HG02840 (cell line): Measurements from ENCODE around the gene RUVBL1.

Experiments
- ATAC-seq: cut with Tn5 transposase; IDR thresholded peaks from one replicate; pipeline ENCODE4 v1.9.1; 2021; ENCODE audit warnings: mild to moderate bottlenecking, moderate library complexity, moderate number of reproducible peaks; ENCODE audit not compliant: unreplicated experiment, low FRiP score

RUVBL1 gene

GRCh38 chr3:128084675-128085021, 39.0 kb downstream of the RUVBL1 start:
- ATAC-seq, result no peak

- no peak for ATAC-seq
Measured at GRCh38 chr3:128083980-128084674, 39.5 kb downstream of the RUVBL1 start.

- ATAC-seq, result no peak
Measured at GRCh38 chr3:128083396-128083795, 40.2 kb downstream of the RUVBL1 start.

GRCh38 chr3:128082546-128082945, 41.1 kb downstream of the RUVBL1 start:
- no peak for ATAC-seq

GRCh38 chr3:128081846-128082245, 41.8 kb downstream of the RUVBL1 start:
- no peak for ATAC-seq

GRCh38 chr3:128081226-128081625, 42.4 kb downstream of the RUVBL1 start:
- no peak for ATAC-seq

- no peak for ATAC-seq
Measured at GRCh38 chr3:128080323-128081080, 43.1 kb downstream of the RUVBL1 start.

- ATAC-seq, result no peak
Measured at GRCh38 chr3:128079823-128080222, 43.8 kb downstream of the RUVBL1 start.

- ATAC-seq, result no peak
Measured at GRCh38 chr3:128078875-128079274, 44.7 kb downstream of the RUVBL1 start.

- no peak for ATAC-seq
Measured at GRCh38 chr3:128078322-128078721, 45.3 kb downstream of the RUVBL1 start.

GRCh38 chr3:128077665-128078064, 45.9 kb downstream of the RUVBL1 start:
- ATAC-seq, result no peak

GRCh38 chr3:128077202-128077624, 46.4 kb downstream of the RUVBL1 start:
- no peak for ATAC-seq

GRCh38 chr3:128076483-128077201, 47.0 kb downstream of the RUVBL1 start:
- no peak for ATAC-seq

GRCh38 chr3:128075522-128076482, 47.8 kb downstream of the RUVBL1 start:
- peak; percentile 58 for ATAC-seq

- no peak for ATAC-seq
Measured at GRCh38 chr3:128074851-128075521, 48.6 kb downstream of the RUVBL1 start.

GRCh38 chr3:128073807-128074206, 49.8 kb downstream of the RUVBL1 start:
- ATAC-seq, result no peak

- no peak for ATAC-seq
Measured at GRCh38 chr3:128073185-128073725, 50.4 kb downstream of the RUVBL1 start.

- no peak for ATAC-seq
Measured at GRCh38 chr3:128072454-128073184, 51.0 kb downstream of the RUVBL1 start.
